OCI-M2 (cell line): ENCODE measurements around the gene CTSO.
"Not testable (repeated sequence)": the region's sequence is repeated elsewhere in the genome, so short reads cannot be mapped to it uniquely, and the experiment has no call there.

ENCODE experiments used
- DNase-seq: peaks from one replicate; lab custom pipeline; 2025; ENCODE audit not compliant: unreplicated experiment; lab: John Stamatoyannopoulos, UW

CTSO gene

GRCh38 chr4:155908187-155909139, 45.2 kb downstream of the CTSO start:
- no peak for DNase-seq

GRCh38 chr4:155907556-155907955, 46.1 kb downstream of the CTSO start:
- no peak for DNase-seq

GRCh38 chr4:155906554-155907247, 47.0 kb downstream of the CTSO start:
- DNase-seq = no peak

GRCh38 chr4:155904331-155904730, 49.3 kb downstream of the CTSO start:
- no peak for DNase-seq

- DNase-seq = no peak
Observed at GRCh38 chr4:155903453-155903852, 50.2 kb downstream of the CTSO start, which contains the start of gene TDO2. Gene TDO2 (plus strand): TSS chr4:155903696. CDS start chr4:155903759, 63 bp downstream.

- no peak for DNase-seq
Observed at GRCh38 chr4:155901013-155901412, 52.7 kb downstream of the CTSO start.

GRCh38 chr4:155900381-155900780, 53.3 kb downstream of the CTSO start:
- no peak for DNase-seq

GRCh38 chr4:155899891-155900290, 53.8 kb downstream of the CTSO start:
- no peak for DNase-seq

GRCh38 chr4:155898371-155898770, 55.3 kb downstream of the CTSO start:
- not testable (repeated sequence) for DNase-seq

GRCh38 chr4:155891058-155891457, 62.6 kb downstream of the CTSO start:
- DNase-seq = no peak

GRCh38 chr4:155889946-155890345, 63.7 kb downstream of the CTSO start:
- DNase-seq = no peak

- DNase-seq = no peak
Observed at GRCh38 chr4:155889031-155889793, 64.5 kb downstream of the CTSO start.

- no peak for DNase-seq
Observed at GRCh38 chr4:155887847-155888570, 65.7 kb downstream of the CTSO start.

- no peak for DNase-seq
Observed at GRCh38 chr4:155887045-155887444, 66.6 kb downstream of the CTSO start.

- no peak for DNase-seq
Observed at GRCh38 chr4:155885666-155886065, 68.0 kb downstream of the CTSO start.

- DNase-seq = no peak
Observed at GRCh38 chr4:155883895-155884294, 69.8 kb downstream of the CTSO start.

- no peak for DNase-seq
Observed at GRCh38 chr4:155881555-155881954, 72.1 kb downstream of the CTSO start.

- DNase-seq = no peak
Observed at GRCh38 chr4:155879767-155880166, 73.9 kb downstream of the CTSO start.

GRCh38 chr4:155878611-155879010, 75.1 kb downstream of the CTSO start:
- DNase-seq = no peak

- DNase-seq = no peak
Observed at GRCh38 chr4:155877971-155878370, 75.7 kb downstream of the CTSO start.

- DNase-seq = no peak
Observed at GRCh38 chr4:155875878-155876277, 77.8 kb downstream of the CTSO start.
